A172 (cell line): Measurements from ENCODE around the gene TMC2. TPM values are rescaled to one million over a fixed set of nuclear protein-coding genes. Genes with fewer than 3 reads are reported as not detected.
"Not testable (repeated sequence)": the region's sequence is repeated elsewhere in the genome, so short reads cannot be mapped to it uniquely, and the experiment has no call there.

Experiments used
- DNase-seq: peaks from one replicate; pipeline ENCODE4 v3.0.0-alpha.2; 2015; ENCODE audit warnings: low spot score
- total RNA-seq: library from RNA; depleted of rRNA; stranded (reverse); fragments of >200 nt; shearing (Covaris generic); gene quantifications from 2 replicates; pipeline ENCODE4 v1.2.3, GENCODE V29; 2014; rRNA removed

The TMC2 gene
- total RNA-seq, 1 experiment from 2014 or later, result not detected

- no peak for DNase-seq
These were observed 127.1 kb downstream of the TMC2 start for GRCh38 chr20:2663364-2663886.

GRCh38 chr20:2663887-2664719, 127.7 kb downstream of the TMC2 start, which contains the start of gene IDH3B:
Gene IDH3B (minus strand): TSS chr20:2664216. CDS start chr20:2664188, 28 bp downstream.
- peak; percentile 88 for DNase-seq

GRCh38 chr20:2671977-2672376, 135.6 kb downstream of the TMC2 start:
- DNase-seq, result no peak

- DNase-seq, result no peak
These were observed 136.1 kb downstream of the TMC2 start for GRCh38 chr20:2672446-2672845.

- DNase-seq, result no peak
These were observed 137.1 kb downstream of the TMC2 start for GRCh38 chr20:2673453-2673852.

GRCh38 chr20:2680046-2680445, 143.7 kb downstream of the TMC2 start:
- DNase-seq, result no peak

GRCh38 chr20:2682040-2682439, 145.7 kb downstream of the TMC2 start:
- not testable (repeated sequence) for DNase-seq

GRCh38 chr20:2684817-2685216, 148.4 kb downstream of the TMC2 start:
- DNase-seq, result not testable (repeated sequence)

GRCh38 chr20:2687514-2687913, 151.1 kb downstream of the TMC2 start:
- no peak for DNase-seq

- DNase-seq, result no peak
These were observed 151.7 kb downstream of the TMC2 start for GRCh38 chr20:2688041-2688591.

GRCh38 chr20:2690213-2690612, 153.8 kb downstream of the TMC2 start:
- DNase-seq, result no peak

- no peak for DNase-seq
These were observed 154.3 kb downstream of the TMC2 start for GRCh38 chr20:2690718-2691117.

- no peak for DNase-seq
These were observed 154.8 kb downstream of the TMC2 start for GRCh38 chr20:2691127-2691526.

Other genes with a start within 250 kb of the TMC2 start
- gene TGM3, start 240.6 kb upstream of the TMC2 start, total RNA-seq, result 0.53 TPM in 1 of 2 replicates, not detected in the other
- not detected in 2 replicates for gene TGM6, start 155.7 kb upstream of the TMC2 start, total RNA-seq
- 787 and 874 TPM in 2 replicates for gene SNRPB, start 65.8 kb upstream of the TMC2 start, total RNA-seq
- 8.5 and 9.5 TPM in 2 replicates for gene ZNF343, start 27.7 kb upstream of the TMC2 start, total RNA-seq
- gene NOP56, start 116.1 kb downstream of the TMC2 start, total RNA-seq, result 210 and 227 TPM in 2 replicates
- gene IDH3B, start 127.6 kb downstream of the TMC2 start, total RNA-seq, result 258 and 260 TPM in 2 replicates
- 5.2 and 7.2 TPM in 2 replicates for gene EBF4, start 156.2 kb downstream of the TMC2 start, total RNA-seq